ENCODE data around the gene SMCO2.

SMCO2 gene

DNA sequence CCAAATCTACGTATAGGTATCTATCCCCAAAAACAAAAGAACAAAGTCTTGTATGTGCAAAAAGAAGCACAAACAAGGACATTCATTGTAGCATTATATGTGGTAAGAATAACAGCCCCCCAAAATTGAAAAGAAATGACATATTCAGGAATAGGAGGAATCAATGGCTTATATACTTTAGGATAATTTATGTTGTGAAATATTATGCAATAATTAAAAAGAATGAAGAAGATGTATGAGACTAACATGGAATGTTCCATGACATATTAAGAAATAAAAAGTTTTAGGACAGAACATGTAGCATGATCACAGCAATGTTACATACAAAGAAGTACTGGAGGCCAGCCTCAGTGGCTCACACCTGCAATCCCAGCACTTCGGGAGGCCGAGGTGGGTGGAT lies 9.1 kb downstream of the SMCO2 start:
- DNase-seq, result no peak

- no peak for DNase-seq
Measured at GRCh38 chr12:27456618-27457017, 10.1 kb downstream of the SMCO2 start.

DNA sequence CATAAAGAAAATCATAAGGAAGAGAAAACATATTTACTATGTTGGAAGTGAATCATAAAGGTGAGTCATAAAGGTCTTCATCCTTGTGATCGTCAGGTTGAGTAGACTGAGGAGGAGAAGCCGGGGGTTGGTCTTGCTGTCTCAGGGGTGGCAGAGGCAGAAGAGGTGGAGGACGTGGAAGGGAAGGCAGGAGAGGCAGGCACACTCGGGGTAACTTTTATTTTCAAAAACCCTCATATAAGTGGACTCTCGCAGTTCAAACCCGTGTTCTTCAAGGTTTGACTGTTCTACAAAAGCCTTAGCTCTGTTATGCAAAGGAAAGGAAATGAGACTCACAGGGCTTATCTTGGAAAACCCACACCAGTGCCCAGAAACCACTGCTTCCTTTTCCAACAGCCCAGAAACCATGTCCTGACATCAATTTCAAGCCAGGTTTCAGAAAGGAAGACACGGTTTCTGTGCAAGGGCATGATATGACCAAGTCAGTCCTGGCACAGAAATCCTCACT lies 14.0 kb downstream of the SMCO2 start:
- DNase-seq, result no peak

DNA sequence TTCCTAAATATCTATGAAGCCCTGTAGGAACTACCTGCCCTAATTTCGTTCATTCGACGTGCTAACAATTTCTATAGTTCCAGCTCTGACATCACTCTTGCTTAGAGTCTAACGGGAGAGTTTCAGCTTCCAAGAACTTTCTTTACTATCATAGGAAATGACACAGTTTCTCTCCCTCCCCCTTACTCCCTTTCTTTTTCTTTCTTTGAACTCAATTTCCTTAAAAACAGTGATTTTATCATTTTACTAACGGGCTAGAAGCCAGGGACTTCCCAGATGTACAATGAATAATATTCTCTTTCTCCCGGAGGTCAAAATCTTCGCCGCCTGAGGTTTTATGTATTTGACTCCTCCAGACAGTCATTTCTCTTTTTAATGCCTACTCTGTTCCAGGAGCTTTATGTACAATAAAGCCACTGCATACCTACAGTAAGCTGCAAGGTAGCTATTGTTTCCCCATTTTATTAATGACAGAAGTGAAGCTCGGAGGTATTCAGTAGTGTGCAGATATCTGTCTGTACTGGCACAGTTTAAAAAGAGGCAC lies 15.7 kb downstream of the SMCO2 start:
- no peak for DNase-seq

DNA sequence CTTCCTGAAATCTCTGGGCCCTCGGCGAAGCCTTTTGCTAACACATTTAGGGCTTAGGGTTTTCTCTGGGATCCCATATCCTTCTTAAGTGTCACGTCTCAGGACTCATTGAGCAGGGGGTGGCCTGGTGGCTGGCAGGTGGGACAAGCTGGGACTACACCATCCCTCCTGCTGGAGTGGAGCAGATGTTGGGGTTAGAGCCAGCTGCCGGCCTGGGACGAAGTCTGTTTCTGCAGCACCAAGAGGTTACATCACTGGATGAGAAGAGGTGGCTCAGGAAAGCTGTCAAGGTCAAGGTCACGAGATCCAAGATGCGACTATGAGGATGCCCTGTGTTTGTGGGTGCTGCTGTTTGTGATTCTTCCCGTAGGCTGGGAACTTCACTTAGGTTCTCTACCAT lies 16.3 kb downstream of the SMCO2 start:
- no peak for DNase-seq

GRCh38 chr12:27463511-27464219 lies 17.1 kb downstream of the SMCO2 start:
- no peak for DNase-seq

GRCh38 chr12:27464220-27464554 lies 17.7 kb downstream of the SMCO2 start:
- no peak for DNase-seq

- DNase-seq, result no peak
Measured at GRCh38 chr12:27467641-27468040, 21.1 kb downstream of the SMCO2 start.

GRCh38 chr12:27468241-27468640 lies 21.7 kb downstream of the SMCO2 start:
- DNase-seq, result no peak

DNA sequence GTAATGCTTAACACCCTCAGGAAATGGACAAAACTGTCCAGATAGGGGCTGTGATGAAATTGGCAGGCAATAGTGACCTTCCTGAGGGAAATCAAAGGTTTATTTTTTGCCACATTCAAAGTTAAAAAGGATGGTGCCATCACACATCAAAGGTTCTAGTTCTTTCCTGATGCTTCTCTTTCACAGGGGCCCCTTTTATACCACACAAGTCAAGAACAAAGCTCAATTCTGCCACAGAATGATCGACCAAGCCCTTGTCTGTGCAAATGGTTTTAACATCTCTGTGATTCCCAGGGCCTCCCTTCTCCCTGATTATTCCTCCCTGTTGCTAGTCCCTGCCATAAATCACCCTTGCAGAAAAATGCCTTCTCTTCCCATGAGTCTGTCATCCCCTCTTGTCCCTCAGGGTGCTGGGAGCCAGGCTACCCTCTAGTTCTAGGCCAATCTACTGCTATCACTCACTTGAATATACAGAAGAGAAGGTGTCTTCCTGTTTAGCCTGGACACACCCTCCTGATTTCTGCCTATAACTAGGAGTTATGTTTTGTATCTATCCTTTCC lies 22.7 kb downstream of the SMCO2 start:
- DNase-seq, result no peak

DNA sequence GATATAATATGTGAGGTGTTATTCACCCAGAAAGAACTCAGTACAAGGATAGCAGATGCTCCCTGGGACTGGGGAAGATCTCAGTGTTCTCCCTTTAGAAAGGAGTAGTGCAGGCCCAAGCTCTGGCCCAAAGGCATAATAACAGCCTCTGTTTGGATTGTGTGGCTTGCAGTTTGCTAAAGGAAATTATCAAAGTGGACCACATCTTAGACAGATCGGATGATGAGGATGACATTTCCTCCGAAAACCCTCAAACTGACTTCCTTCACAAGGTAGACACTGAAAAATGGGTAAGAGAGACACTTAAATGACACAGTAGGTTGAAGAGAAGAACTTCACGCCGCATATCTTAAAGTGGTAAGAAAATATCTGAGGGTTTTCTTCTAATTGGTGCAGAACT lies 26.1 kb downstream of the SMCO2 start:
- no peak for DNase-seq

GRCh38 chr12:27474344-27474743 lies 27.8 kb downstream of the SMCO2 start:
- DNase-seq, result no peak

GRCh38 chr12:27477049-27477448 lies 30.5 kb downstream of the SMCO2 start:
- no peak for DNase-seq

DNA sequence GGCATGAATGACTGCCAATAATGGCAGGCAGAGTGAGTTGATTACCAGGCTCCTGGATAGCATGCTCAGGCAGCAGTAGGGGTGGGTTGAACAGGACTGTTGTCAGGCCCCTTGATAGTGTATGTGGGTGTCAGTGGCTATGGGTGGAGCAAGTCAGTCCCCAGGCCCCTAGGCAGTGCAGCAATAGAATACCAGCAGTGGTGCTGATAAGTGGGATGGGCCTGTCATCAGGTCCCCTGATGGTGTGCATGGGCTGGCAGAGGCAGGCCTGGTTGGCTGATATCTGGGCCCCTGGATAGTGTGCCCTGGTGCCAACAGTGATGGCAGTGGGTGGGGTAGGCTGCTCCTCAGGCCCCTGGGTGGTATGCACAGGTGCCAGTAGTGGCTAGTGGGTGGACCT lies 32.4 kb downstream of the SMCO2 start:
- DNase-seq, result no peak

GRCh38 chr12:27480016-27480415 lies 33.5 kb downstream of the SMCO2 start:
- DNase-seq, result no peak

GRCh38 chr12:27486961-27487360 lies 40.4 kb downstream of the SMCO2 start:
- DNase-seq, result no peak

- no peak for DNase-seq
Measured at GRCh38 chr12:27488479-27488878, 41.9 kb downstream of the SMCO2 start.

GRCh38 chr12:27491226-27491625 lies 44.7 kb downstream of the SMCO2 start:
- no peak for DNase-seq

DNA sequence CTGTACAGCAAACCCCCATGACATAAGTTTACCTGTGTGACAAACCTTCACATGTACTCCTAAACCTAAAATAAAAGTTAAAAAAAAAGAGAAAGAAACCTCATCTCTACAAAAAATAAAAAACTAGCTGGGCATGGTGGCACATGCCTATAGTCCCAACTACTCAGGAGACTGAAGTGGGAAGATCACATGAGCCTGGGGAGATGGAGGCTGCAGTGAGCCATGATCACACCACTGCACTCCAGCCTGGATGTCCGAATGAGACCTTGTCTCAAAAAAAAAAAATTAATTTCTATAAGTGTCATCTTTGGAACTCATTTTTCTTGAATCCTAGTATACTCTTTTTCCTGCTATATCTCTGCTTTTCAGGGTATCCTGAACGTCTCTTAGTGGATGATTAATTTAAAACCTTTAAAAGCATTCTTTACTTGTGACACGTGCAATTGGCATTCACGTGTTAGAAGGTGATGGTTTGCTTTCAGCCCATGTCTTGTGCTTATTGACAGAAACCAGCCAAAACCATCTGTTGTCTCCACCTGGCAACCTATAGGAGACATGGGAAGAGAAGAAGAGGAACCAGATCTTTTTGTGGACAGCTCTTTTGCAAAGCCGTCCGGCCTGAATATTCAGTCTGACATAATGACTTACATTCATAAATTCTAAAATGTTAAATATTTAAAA lies 46.9 kb downstream of the SMCO2 start:
- no peak for DNase-seq

- no peak for DNase-seq
Measured at GRCh38 chr12:27497446-27497845, 50.9 kb downstream of the SMCO2 start.

DNA sequence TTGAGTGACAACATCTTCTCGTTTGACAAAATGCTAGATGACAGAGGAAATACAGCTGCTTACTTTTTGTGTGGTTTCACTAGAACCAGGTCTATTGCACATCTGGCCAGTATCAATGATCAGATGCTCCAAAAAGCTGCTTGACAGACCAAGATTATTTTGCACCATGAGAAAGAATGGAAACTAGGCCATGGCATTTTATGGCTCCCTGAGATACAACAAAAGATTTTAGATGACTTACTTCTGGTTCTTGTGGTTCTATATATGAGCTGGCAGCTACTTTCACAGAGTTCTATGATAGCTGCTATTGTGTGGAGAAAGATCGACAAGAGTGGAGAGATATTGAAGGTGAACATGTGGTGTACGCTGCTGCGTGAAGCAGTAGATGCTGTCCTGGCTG lies 51.6 kb downstream of the SMCO2 start:
- DNase-seq, result no peak

DNA sequence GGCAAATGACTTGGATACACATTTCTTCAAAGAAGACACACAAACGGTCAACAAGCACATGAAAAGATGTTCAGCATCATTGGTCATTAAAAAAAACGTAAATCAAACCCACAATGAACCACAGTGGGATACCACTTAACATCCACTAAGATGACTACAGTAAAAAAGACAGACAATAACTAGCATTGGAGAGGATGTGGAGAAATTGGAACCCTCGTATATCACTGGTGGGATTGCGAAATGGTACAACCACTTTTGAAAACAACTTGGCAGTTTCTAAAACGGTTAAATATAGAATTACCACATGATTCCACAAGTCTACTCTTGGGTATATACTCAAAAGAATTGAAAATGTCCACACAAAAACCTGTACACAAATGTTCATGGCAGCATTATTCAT lies 52.2 kb downstream of the SMCO2 start:
- no peak for DNase-seq

GRCh38 chr12:27499377-27499776 lies 52.8 kb downstream of the SMCO2 start:
- no peak for DNase-seq

DNA sequence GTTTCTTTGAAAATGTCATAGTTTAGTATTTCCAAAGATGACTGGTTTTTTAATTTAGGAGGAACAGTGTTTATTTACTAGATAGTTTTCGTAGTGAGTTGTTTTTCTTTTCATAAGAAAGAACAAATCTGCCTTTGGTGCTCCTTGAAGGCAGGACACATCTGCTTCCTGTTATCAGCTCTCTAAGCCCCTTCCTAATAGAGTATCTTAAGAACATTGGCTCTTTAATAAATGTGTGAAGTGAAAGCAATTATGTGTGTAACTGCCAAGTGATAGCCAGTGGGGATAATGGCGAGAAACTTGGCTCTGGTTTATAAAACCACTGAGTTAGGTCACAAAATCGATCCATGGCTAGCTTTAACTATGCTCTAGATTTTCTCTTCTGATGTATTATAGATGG lies 54.0 kb downstream of the SMCO2 start:
- DNase-seq, result no peak

All from NCI-H1694 (cell line).